Ascending aorta (tissue), 2 donors: Measurements from ENCODE around the gene BRS3. TPM values are rescaled to one million over a fixed set of nuclear protein-coding genes. Genes with fewer than 3 reads are reported as not detected.

Experiments
- DNase-seq, 2 donors: peaks; one replicate each; pipeline ENCODE4 v3.0.0-alpha.2; 2019; ENCODE audit warnings: low spot score in 2 of 2
- H3K27ac ChIP-seq, 2 donors: fragments of 200-600 bp; sonication (generic); one replicate each; pipeline ENCODE4 v1.5.1; 2016 to 2017; ENCODE audit warnings: mild to moderate bottlenecking in 1 of 2
- H3K27me3 ChIP-seq: fragments of 200-600 bp; sonication (generic); one replicate; pipeline ENCODE4 v1.5.1; 2017
- H3K36me3 ChIP-seq, 2 donors: fragments of 200-600 bp; sonication (generic); one replicate each; pipeline ENCODE4 v1.5.1; 2016
- H3K4me1 ChIP-seq, 2 donors: fragments of 200-600 bp; sonication (generic); one replicate each; pipeline ENCODE4 v1.5.1; 2016 to 2017; ENCODE audit warnings: mild to moderate bottlenecking in 1 of 2
- H3K4me3 ChIP-seq, 2 donors: fragments of 200-600 bp; sonication (generic); one replicate each; pipeline ENCODE4 v1.5.1; 2016 to 2017; ENCODE audit warnings: mild to moderate bottlenecking in 1 of 2
- H3K9me3 ChIP-seq, 2 donors: fragments of 200-600 bp; sonication (generic); one replicate each; pipeline ENCODE4 v1.5.1; 2016
- intact Hi-C: fragments of 100-400 bp; cut with DNase I; formaldehyde crosslinking; loops from one replicate; pipeline ENCODE4 v1.15.1; 2023
- total RNA-seq: library from RNA; depleted of rRNA; stranded (reverse); fragments of >200 nt; gene quantifications from one replicate; pipeline ENCODE4 v1.1.0, GENCODE V29; 2016
- TF ChIP-seq, protein P1 (sequence below), 3 experiments: fragments of 200-600 bp in 2 of 3; fragments of 450-650 bp in 1 of 3; sonication (generic) in 2 of 3; IDR thresholded peaks; one replicate each; pipeline ENCODE4 v1.5.1; 2016 to 2019; ENCODE audit warnings: antibody characterized with exemption in 3 of 3, mild to moderate bottlenecking in 1 of 3, moderate library complexity in 1 of 3

The BRS3 gene
- total RNA-seq, 1 donor from 2014 or later, result not detected

DNA sequence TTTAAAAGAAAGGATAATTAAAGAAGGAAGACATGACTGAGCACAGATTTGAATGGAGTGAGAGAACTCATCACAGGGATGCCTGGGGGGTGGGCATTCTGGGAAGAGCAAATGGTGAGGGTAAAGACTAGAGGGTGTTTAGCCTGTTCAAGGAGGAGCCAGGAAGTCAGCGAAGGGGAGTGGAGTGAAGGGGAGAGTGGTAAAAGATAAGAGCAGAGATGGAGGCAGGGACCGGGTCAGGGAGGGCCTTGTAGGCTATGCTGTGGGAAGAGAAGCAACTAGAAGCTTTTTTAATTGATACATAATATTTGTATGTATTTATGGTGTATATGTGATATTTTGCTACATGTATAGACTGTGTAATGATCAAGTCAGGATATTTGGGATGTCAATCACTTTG lies 42.0 kb downstream of the BRS3 start:
- DNase-seq, result no peak
- no peak overlapping the region for H3K4me3 ChIP-seq
- no peaks in the 10 kb centered on the region for H3K36me3 ChIP-seq
- H3K27ac ChIP-seq, result no peak overlapping the region
- H3K27me3 ChIP-seq, result no peaks in the 10 kb centered on the region
- intact Hi-C loops, result no loop called here
- peaks cover 0 to 4% of the 10 kb centered on the region in 2 donors for H3K4me1 ChIP-seq
- TF ChIP-seq, protein P1, sequence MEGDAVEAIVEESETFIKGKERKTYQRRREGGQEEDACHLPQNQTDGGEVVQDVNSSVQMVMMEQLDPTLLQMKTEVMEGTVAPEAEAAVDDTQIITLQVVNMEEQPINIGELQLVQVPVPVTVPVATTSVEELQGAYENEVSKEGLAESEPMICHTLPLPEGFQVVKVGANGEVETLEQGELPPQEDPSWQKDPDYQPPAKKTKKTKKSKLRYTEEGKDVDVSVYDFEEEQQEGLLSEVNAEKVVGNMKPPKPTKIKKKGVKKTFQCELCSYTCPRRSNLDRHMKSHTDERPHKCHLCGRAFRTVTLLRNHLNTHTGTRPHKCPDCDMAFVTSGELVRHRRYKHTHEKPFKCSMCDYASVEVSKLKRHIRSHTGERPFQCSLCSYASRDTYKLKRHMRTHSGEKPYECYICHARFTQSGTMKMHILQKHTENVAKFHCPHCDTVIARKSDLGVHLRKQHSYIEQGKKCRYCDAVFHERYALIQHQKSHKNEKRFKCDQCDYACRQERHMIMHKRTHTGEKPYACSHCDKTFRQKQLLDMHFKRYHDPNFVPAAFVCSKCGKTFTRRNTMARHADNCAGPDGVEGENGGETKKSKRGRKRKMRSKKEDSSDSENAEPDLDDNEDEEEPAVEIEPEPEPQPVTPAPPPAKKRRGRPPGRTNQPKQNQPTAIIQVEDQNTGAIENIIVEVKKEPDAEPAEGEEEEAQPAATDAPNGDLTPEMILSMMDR (IDR thresholded peaks at IDR 0.05), result no peak
- no peaks in the 10 kb centered on the region for H3K9me3 ChIP-seq

DNA sequence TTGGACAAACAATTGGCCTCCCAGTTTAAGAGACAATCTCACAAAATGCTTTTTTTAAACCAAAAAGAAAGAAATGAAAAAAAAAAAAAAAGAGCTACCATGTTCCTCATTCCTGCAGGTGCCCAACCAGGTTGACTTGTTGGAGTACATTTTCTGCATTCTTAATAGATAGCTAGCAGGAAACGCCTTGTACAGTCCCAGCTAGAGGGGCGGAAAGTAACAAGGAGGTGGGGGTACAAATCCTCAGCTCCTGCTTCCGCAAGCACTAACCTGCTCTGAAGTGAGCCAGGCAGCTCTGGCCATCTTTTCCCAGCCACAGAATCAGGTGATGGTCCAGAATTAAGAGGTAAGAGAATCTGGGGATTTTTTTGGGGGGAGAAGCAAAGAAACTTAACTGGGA lies 44.2 kb downstream of the BRS3 start, which contains the start of gene VGLL1:
VGLL1 (plus strand) TSS at position 265 of the 400 bp plus-strand sequence. CDS start 3,806 bp downstream, outside the sequence.
- Histone ChIP-seq H3K27me3 (no peaks in the 10 kb centered on the region), H3K9me3 (no peaks in the 10 kb centered on the region), H3K4me1 (no peaks in the 10 kb centered on the region), H3K36me3 (no peaks in the 10 kb centered on the region), H3K4me3 (no peak within 1 kb of the TSS), H3K27ac (no peak within 1 kb of the TSS)
- DNase-seq, result no peak
- intact Hi-C loops, result no loop called here
- TF ChIP-seq, protein P1 (IDR thresholded peaks at IDR 0.05), result no peak

DNA sequence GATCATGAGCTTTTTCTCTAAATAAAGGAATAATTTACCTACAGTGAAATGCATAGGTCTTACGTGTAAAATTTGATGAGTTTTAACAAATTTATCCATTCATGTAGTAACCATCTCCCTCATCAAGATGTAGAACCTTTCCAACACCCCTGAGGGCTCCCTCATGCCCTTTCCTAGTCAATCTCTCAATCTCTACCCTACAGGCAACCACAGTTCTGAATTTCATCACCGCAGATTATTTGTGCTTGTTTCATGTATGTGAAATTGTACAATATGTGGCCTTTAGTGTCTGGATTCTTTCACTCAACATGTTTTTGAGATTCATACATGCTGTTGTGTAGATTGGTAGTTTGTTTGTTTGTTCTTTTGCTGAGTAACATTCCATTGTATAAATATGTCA lies 46.4 kb downstream of the BRS3 start:
- H3K4me1 ChIP-seq, result no peaks in the 10 kb centered on the region
- H3K27ac ChIP-seq, result no peak overlapping the region
- H3K27me3 ChIP-seq, result no peaks in the 10 kb centered on the region
- intact Hi-C loops, result no loop called here
- no peaks in the 10 kb centered on the region for H3K36me3 ChIP-seq
- H3K4me3 ChIP-seq, result no peak overlapping the region
- no peak for DNase-seq
- H3K9me3 ChIP-seq, result no peaks in the 10 kb centered on the region
- TF ChIP-seq, protein P1 (IDR thresholded peaks at IDR 0.05), result no peak

DNA sequence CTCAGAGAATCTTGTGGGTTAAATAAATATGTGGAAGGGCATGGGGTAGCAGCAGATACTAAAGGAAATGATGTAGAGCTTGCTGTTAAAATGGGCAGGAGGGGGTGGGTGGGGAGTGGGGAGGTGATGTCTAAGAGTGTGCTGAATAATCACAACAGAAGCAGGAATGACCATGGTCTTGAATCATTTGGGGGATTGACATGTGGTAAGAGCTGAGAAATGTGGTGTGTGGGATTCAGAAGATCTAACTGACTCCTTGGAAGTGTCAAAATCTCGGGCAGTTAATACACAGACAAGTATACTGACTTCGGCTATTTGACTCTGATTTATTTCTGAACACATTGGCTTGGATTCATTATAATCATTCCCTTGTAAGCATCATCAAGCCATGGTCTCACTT lies 51.1 kb downstream of the BRS3 start:
- intact Hi-C loops, result no loop called here
- Histone ChIP-seq H3K36me3 (no peaks in the 10 kb centered on the region), H3K4me3 (no peak overlapping the region), H3K9me3 (no peaks in the 10 kb centered on the region), H3K4me1 (no peaks in the 10 kb centered on the region), H3K27ac (no peak overlapping the region), H3K27me3 (no peaks in the 10 kb centered on the region)
- TF ChIP-seq, protein P1 (IDR thresholded peaks at IDR 0.05), result no peak
- DNase-seq, result no peak

DNA sequence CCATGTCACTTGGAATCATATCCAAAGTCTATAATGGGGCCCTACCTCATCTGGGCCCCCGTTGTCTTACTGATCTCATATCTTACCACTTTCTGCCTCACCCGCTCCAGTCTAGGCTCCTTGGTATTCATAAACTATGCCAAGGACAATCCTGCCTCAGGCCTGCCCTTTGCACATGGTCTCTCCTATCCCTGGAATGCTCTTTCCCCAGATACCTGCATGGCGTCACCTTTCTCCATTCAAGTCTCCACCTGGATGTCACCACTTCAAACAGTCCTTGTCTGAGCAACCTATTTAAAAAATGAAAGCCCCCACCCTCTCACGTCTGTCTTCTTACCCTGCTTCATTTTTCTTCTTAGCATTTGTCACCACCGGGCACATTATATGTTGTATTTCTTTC lies 52.5 kb downstream of the BRS3 start:
- TF ChIP-seq, protein P1 (IDR thresholded peaks at IDR 0.05), result no peak
- Histone ChIP-seq H3K36me3 (no peaks in the 10 kb centered on the region), H3K9me3 (no peaks in the 10 kb centered on the region), H3K4me3 (no peak overlapping the region), H3K4me1 (no peaks in the 10 kb centered on the region), H3K27me3 (no peaks in the 10 kb centered on the region), H3K27ac (no peak overlapping the region)
- DNase-seq, result no peak
- intact Hi-C loops, result no loop called here

DNA sequence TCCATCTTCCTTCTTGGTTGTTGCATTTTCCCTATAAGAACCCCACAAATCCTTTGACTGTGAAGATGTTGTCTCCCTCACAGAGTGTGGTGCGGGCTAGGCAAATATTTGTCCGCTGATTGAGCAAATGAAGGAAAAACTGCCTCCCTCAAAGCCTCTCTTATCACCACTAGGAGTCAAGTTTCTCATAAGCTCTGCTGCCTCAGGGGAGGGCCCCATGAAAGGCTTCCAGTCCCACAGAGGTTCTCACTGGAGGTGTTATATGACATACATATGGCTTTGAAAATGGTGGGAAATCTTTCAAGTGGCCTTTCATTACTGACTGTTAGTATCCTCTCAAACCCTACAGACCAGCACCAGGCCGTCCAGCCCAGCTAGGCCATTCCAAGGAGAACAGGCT lies 53.5 kb downstream of the BRS3 start:
- intact Hi-C loops, result no loop called here
- H3K27ac ChIP-seq, result no peak overlapping the region
- no peaks in the 10 kb centered on the region for H3K36me3 ChIP-seq
- no peaks in the 10 kb centered on the region for H3K27me3 ChIP-seq
- no peak overlapping the region for H3K4me3 ChIP-seq
- DNase-seq, result no peak
- TF ChIP-seq, protein P1 (IDR thresholded peaks at IDR 0.05), result no peak
- H3K9me3 ChIP-seq, result no peaks in the 10 kb centered on the region
- H3K4me1 ChIP-seq, result no peaks in the 10 kb centered on the region
